NCI-H2107 treated with DMSO at 0.1 percent for 48 hours (cell line): ENCODE results near the gene AGA.

Experiments used
- DNase-seq: peaks from one replicate; lab custom pipeline; 2025; ENCODE audit not compliant: unreplicated experiment; lab: John Stamatoyannopoulos, UW

The AGA gene

GRCh38 chr4:177391287-177391686 lies 51.0 kb downstream of the AGA start:
- DNase-seq, result no peak

GRCh38 chr4:177386278-177386815 lies 55.9 kb downstream of the AGA start:
- no peak for DNase-seq

GRCh38 chr4:177385576-177386277 lies 56.5 kb downstream of the AGA start:
- no peak for DNase-seq

GRCh38 chr4:177384856-177385397 lies 57.3 kb downstream of the AGA start:
- no peak for DNase-seq

GRCh38 chr4:177381762-177382310 lies 60.4 kb downstream of the AGA start:
- no peak for DNase-seq
